HAP-1 (cell line): ENCODE measurements around the gene SETX.

Source experiments
- DNase-seq, 2 experiments: peaks; one replicate each; pipeline ENCODE4 v3.0.0-alpha.2; 2016 to 2020; ENCODE audit warnings: low spot score in 2 of 2
- H3K27me3 ChIP-seq: fragments of 250-450 bp; sonication (Bioruptor Pico); 2 replicates; pipeline ENCODE4 v1.5.1; 2020; ENCODE audit warnings: low read depth, mild to moderate bottlenecking, moderate library complexity
- H3K36me3 ChIP-seq: fragments of 250-450 bp; sonication (Bioruptor Pico); replicated peaks from 2 replicates; pipeline ENCODE4 v1.5.1; 2020; ENCODE audit warnings: mild to moderate bottlenecking
- H3K4me1 ChIP-seq: fragments of 250-450 bp; sonication (Bioruptor Pico); 2 replicates; pipeline ENCODE4 v1.5.1; 2020; ENCODE audit warnings: mild to moderate bottlenecking
- H3K4me3 ChIP-seq: fragments of 250-450 bp; sonication (Bioruptor Pico); 2 replicates; pipeline ENCODE4 v1.5.1; 2020; ENCODE audit warnings: mild to moderate bottlenecking, moderate library complexity
- H3K9me3 ChIP-seq: fragments of 250-450 bp; sonication (Bioruptor Pico); 2 replicates; pipeline ENCODE4 v1.5.1; 2020; ENCODE audit warnings: mild to moderate bottlenecking, moderate library complexity
- in situ Hi-C: fragments of 300-500 bp; cut with MboI; formaldehyde crosslinking; loops from 3 replicates; pipeline ENCODE4 v1.14.3; 2020; ENCODE audit warnings: low sequenced_read_pairs, inconsistent platforms, mixed read lengths

The SETX gene

GRCh38 chr9:132245465-132245864 lies 109.3 kb downstream of the SETX start:
- H3K4me3 ChIP-seq = no peak overlapping the region
- H3K36me3 ChIP-seq = no peaks in the 10 kb centered on the region
- no peaks in the 10 kb centered on the region for H3K27me3 ChIP-seq
- H3K9me3 ChIP-seq = no peaks in the 10 kb centered on the region
- H3K4me1 ChIP-seq = peaks cover 4% of the 10 kb centered on the region
- in situ Hi-C loops = no loop called here
- no peak for DNase-seq

- H3K36me3 ChIP-seq = no peaks in the 10 kb centered on the region
- no peak overlapping the region for H3K4me3 ChIP-seq
- peaks cover 5% of the 10 kb centered on the region for H3K4me1 ChIP-seq
- H3K27me3 ChIP-seq = no peaks in the 10 kb centered on the region
- in situ Hi-C loops = no loop called here
- no peaks in the 10 kb centered on the region for H3K9me3 ChIP-seq
- DNase-seq = peak in 1 of 2 experiments; percentile 55
Observed at GRCh38 chr9:132244582-132245455, 110.0 kb downstream of the SETX start.

GRCh38 chr9:132243156-132244074 lies 111.4 kb downstream of the SETX start:
- no peak for DNase-seq
- H3K4me1 ChIP-seq = peaks cover 5% of the 10 kb centered on the region
- H3K36me3 ChIP-seq = no peaks in the 10 kb centered on the region
- in situ Hi-C loops = no loop called here
- H3K4me3 ChIP-seq = no peak overlapping the region
- no peaks in the 10 kb centered on the region for H3K27me3 ChIP-seq
- no peaks in the 10 kb centered on the region for H3K9me3 ChIP-seq

- Histone ChIP-seq H3K4me1 (peaks cover 5% of the 10 kb centered on the region), H3K36me3 (no peaks in the 10 kb centered on the region), H3K27me3 (no peaks in the 10 kb centered on the region), H3K9me3 (no peaks in the 10 kb centered on the region), H3K4me3 (peak overlapping the region; percentile 43)
- in situ Hi-C loops = no loop called here
- DNase-seq = peak in 1 of 2 experiments; percentile 55
Observed at GRCh38 chr9:132242621-132243155, 112.1 kb downstream of the SETX start.

- Histone ChIP-seq H3K4me1 (peaks cover 5% of the 10 kb centered on the region), H3K9me3 (no peaks in the 10 kb centered on the region), H3K36me3 (no peaks in the 10 kb centered on the region), H3K4me3 (peak overlapping the region; percentile 43), H3K27me3 (no peaks in the 10 kb centered on the region)
- DNase-seq = peak; percentile 20 to 66
- in situ Hi-C loops = no loop called here
Observed at GRCh38 chr9:132241840-132242620, 112.8 kb downstream of the SETX start.

GRCh38 chr9:132241483-132241839 lies 113.3 kb downstream of the SETX start:
- H3K4me3 ChIP-seq = peak overlapping the region; percentile 43
- DNase-seq = no peak
- no peaks in the 10 kb centered on the region for H3K9me3 ChIP-seq
- H3K36me3 ChIP-seq = no peaks in the 10 kb centered on the region
- peaks cover 5% of the 10 kb centered on the region for H3K4me1 ChIP-seq
- in situ Hi-C loops = no loop called here
- H3K27me3 ChIP-seq = no peaks in the 10 kb centered on the region

DNA sequence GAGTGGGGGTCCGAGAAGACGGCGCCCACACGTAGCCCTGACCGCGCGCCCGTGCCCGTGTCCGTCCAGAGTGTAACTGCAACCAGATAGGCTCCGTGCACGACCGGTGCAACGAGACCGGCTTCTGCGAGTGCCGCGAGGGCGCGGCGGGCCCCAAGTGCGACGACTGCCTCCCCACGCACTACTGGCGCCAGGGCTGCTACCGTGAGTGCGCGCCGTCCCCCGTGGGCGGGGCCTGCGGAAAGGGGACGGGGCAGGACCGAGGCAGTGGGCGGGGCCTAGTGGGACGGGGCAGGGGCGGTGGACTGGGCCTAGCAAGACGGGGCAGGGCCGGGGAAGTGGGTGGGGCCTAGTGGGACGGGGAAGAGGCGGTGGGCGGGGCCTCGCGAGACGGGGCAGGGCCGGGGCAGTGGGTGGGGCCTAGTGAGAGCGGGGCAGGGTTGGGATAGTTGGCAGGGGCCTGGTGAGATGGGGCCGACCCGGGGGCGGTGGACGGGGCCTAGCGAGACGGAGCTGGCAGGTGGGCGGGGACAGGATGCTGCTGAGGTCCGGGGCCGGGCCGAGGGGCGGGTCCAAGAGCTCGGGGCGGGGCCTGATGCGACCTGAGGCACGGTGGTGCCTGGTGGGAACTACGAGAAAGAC lies 113.8 kb downstream of the SETX start:
- peak; percentile 98 to 100 for DNase-seq

GRCh38 chr9:132239999-132240840 lies 114.6 kb downstream of the SETX start:
- no peak for DNase-seq
- Histone ChIP-seq H3K9me3 (no peaks in the 10 kb centered on the region), H3K27me3 (no peaks in the 10 kb centered on the region), H3K4me3 (peak overlapping the region; percentile 24), H3K4me1 (peaks cover 5% of the 10 kb centered on the region), H3K36me3 (no peaks in the 10 kb centered on the region)
- in situ Hi-C loops = no loop called here

More for the DNA sequence above, 113.8 kb downstream of the SETX start:
- no peaks in the 10 kb centered on the region for H3K9me3 ChIP-seq
- in situ Hi-C loops = no loop called here
- no peaks in the 10 kb centered on the region for H3K27me3 ChIP-seq
- H3K4me1 ChIP-seq = peaks cover 5% of the 10 kb centered on the region
- H3K4me3 ChIP-seq = peak overlapping the region; percentile 43
- H3K36me3 ChIP-seq = no peaks in the 10 kb centered on the region

DNA sequence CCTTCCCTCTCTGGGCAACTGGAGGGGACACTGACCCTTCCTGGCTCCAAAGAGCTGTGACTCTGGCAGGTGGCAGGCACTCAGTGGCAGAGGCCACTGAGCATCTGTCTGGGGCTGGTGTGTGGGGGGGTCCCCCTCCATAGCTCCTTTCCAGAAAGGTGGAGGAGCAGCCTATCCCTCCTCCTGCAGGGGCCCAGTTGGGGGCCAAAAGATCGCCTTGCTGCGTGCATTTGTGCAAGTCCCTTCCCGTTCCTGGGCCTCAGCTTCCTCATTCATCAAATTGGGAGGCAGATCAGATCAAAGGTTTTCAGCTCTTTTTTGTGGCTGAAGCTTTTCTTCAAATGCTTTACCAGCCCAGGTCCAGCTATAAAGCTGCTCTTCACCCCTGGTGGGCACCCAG lies 115.3 kb downstream of the SETX start:
- peaks cover 5% of the 10 kb centered on the region for H3K4me1 ChIP-seq
- no peaks in the 10 kb centered on the region for H3K36me3 ChIP-seq
- in situ Hi-C loops = no loop called here
- H3K4me3 ChIP-seq = no peak overlapping the region
- DNase-seq = no peak
- H3K27me3 ChIP-seq = no peaks in the 10 kb centered on the region
- no peaks in the 10 kb centered on the region for H3K9me3 ChIP-seq

GRCh38 chr9:132238992-132239391 lies 115.8 kb downstream of the SETX start:
- H3K9me3 ChIP-seq = no peaks in the 10 kb centered on the region
- no peak overlapping the region for H3K4me3 ChIP-seq
- DNase-seq = no peak
- H3K36me3 ChIP-seq = no peaks in the 10 kb centered on the region
- in situ Hi-C loops = no loop called here
- peaks cover 5% of the 10 kb centered on the region for H3K4me1 ChIP-seq
- H3K27me3 ChIP-seq = no peaks in the 10 kb centered on the region

GRCh38 chr9:132238026-132238972 lies 116.5 kb downstream of the SETX start:
- Histone ChIP-seq H3K27me3 (no peaks in the 10 kb centered on the region), H3K4me3 (no peak overlapping the region), H3K36me3 (no peaks in the 10 kb centered on the region), H3K9me3 (no peaks in the 10 kb centered on the region), H3K4me1 (peaks cover 5% of the 10 kb centered on the region)
- in situ Hi-C loops = no loop called here
- no peak for DNase-seq
